ENCODE results near the gene RBM4.
"Not testable (repeated sequence)": the region's sequence is repeated elsewhere in the genome, so short reads cannot be mapped to it uniquely, and the experiment has no call there.

Gene RBM4

DNA sequence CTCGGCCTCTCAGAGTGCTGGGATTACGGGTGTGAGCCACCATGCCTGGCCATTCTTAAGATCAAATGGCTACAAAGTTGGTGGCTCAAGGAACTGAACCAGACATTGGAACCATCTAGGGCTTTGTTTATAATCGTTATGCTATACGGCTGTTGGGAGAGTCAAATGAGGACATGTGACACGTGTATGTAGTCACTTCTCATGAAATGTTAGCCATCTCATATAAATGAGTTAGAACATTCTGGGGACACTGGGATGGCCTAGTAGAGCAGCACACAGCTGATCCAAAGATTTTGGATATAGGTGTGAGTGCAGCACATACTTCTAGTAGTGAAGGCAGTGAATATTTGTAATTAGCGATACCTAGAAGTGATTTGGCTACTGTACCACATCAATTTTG lies 6.6 kb upstream of the RBM4 start:
- no peak for TF ChIP-seq CTCF (IDR thresholded peaks at IDR 0.05; ENCODE audit: low read depth, low read length)
- no peak overlapping the region for H3K4me3 ChIP-seq (ENCODE audit: low read depth, low read length)
- no peak for DNase-seq
- H3K36me3 ChIP-seq = peaks cover 85% of the 10 kb centered on the region
- no peak overlapping the region for H3K27ac ChIP-seq
- H3K27me3 ChIP-seq (ENCODE audit: insufficient read depth, low read depth, severe bottlenecking) = no peaks in the 10 kb centered on the region
- H3K9me3 ChIP-seq (ENCODE audit: severe bottlenecking) = no peaks in the 10 kb centered on the region

DNA sequence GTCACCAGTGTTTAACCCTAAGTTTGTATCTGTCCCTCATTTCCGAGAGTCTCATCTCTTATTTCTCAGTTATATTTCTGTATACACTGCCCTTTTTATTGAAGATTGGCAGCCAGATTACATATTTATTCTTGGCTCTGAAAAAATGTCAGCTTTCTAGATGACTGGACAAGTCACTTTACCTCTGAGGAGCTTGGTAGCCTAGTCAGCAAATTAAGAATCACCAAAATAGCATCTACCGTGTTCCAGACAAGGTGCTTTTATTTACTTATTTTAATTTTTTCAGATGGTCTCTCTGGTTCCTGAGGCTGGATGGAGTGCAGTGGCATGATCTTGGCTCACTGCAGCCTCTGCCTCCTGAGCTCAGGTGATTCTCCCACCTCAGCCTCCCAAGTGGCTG lies 5.6 kb upstream of the RBM4 start:
- no peak overlapping the region; the same call in 1 of the 2 replicates for H3K27ac ChIP-seq
- DNase-seq = no peak

DNA sequence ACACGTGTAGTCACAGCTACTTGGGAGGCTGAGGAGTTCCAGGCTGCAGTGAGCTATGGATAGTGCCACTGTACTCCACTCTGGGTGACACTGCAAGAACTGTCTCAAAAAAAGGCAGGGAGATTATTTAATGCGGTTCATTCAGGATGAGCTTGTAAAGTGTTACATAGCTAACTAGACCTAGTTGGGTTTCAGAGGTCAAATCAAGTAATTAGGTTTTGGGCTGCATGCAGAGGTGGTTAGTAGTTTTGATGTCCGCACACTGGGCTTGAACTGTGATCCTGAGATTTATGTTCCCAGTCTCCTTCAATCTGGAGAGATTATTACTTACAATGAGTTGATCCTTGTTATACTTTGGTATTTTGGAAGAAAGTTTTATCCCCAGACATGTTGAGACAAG lies 2.1 kb upstream of the RBM4 start:
- Histone ChIP-seq H3K27ac (peak overlapping the region; percentile 56), H3K9me3 (ENCODE audit: severe bottlenecking) (no peaks in the 10 kb centered on the region), H3K4me3 (ENCODE audit: low read depth, low read length) (no peak overlapping the region), H3K36me3 (peaks cover 82% of the 10 kb centered on the region), H3K27me3 (ENCODE audit: insufficient read depth, low read depth, severe bottlenecking) (no peaks in the 10 kb centered on the region)
- peak; percentile 57 for DNase-seq
- TF ChIP-seq CTCF (IDR thresholded peaks at IDR 0.05; ENCODE audit: low read depth, low read length) = no peak

More for the DNA sequence above, 5.6 kb upstream of the RBM4 start:
- Histone ChIP-seq H3K4me3 (ENCODE audit: low read depth, low read length) (no peak overlapping the region), H3K27me3 (ENCODE audit: insufficient read depth, low read depth, severe bottlenecking) (no peaks in the 10 kb centered on the region), H3K9me3 (ENCODE audit: severe bottlenecking) (no peaks in the 10 kb centered on the region), H3K36me3 (peaks cover 84% of the 10 kb centered on the region)
- no peak for TF ChIP-seq CTCF (IDR thresholded peaks at IDR 0.05; ENCODE audit: low read depth, low read length)

- no peaks in the 10 kb centered on the region for H3K9me3 ChIP-seq (ENCODE audit: severe bottlenecking)
- peak overlapping the region; percentile 95 for H3K27ac ChIP-seq
- H3K36me3 ChIP-seq = peaks cover 82% of the 10 kb centered on the region
- H3K27me3 ChIP-seq (ENCODE audit: insufficient read depth, low read depth, severe bottlenecking) = no peaks in the 10 kb centered on the region
- no peak for DNase-seq
- TF ChIP-seq CTCF (IDR thresholded peaks at IDR 0.05; ENCODE audit: low read depth, low read length) = no peak
- H3K4me3 ChIP-seq (ENCODE audit: low read depth, low read length) = peak overlapping the region; percentile 44
Measured at GRCh38 chr11:66637557-66638176, 836 bp upstream of the RBM4 start.

DNA sequence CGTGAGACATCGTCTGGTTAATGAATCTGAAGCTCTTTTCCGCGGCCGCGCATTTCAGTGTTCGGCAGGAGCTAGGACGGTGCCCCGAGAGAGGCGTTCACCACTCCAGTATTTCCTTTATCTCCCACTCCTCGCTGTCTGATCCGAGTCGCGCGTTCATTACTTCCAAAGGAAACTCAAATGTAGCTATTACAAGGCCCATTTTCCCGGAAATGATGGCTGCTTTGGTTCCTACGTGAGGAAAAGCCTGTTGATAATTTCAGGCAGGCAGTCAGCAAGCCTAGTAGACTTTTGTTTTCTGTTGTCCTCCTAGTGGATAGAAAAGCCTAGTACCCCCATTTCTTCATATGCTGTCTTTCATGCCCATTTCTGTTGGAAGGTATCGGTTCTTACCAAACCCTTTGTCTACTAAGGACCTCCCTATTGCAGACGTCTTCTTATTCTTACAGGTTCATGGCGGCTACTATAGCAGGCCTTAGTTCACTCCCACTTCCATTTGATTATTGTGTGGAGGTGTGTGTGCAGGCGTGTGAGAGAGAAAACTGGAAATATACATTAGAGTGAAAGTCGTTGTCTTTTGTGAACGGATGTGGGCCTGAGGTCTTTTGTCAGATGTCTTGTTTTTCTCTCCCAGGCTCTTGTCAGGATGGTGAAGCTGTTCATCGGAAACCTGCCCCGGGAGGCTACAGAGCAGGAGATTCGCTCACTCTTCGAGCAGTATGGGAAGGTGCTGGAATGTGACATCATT lies 737 bp downstream of the RBM4 start:
- Histone ChIP-seq H3K36me3 (peaks cover 82% of the 10 kb centered on the region), H3K27ac (peak overlapping the region; percentile 95), H3K27me3 (ENCODE audit: insufficient read depth, low read depth, severe bottlenecking) (no peaks in the 10 kb centered on the region), H3K9me3 (ENCODE audit: severe bottlenecking) (no peaks in the 10 kb centered on the region), H3K4me3 (ENCODE audit: low read depth, low read length) (peak overlapping the region; percentile 99)
- TF ChIP-seq CTCF (IDR thresholded peaks at IDR 0.05; ENCODE audit: low read depth, low read length) = no peak
- DNase-seq = no peak

DNA sequence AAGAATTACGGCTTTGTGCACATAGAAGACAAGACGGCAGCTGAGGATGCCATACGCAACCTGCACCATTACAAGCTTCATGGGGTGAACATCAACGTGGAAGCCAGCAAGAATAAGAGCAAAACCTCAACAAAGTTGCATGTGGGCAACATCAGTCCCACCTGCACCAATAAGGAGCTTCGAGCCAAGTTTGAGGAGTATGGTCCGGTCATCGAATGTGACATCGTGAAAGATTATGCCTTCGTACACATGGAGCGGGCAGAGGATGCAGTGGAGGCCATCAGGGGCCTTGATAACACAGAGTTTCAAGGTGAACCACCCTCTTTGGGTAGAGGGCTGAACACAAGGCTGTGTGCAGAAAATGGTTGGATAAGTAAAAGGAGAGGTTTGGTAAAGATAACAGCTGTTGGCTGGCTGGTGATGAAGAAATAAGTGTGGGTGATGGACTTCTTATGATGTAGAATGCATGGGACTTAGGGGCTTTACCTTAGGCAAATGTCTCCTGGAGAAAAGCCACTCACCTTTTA lies 1.4 kb downstream of the RBM4 start:
- not testable (repeated sequence) for DNase-seq; H3K27me3 ChIP-seq (ENCODE audit: insufficient read depth, low read depth, severe bottlenecking); H3K9me3 ChIP-seq (ENCODE audit: severe bottlenecking)
- H3K36me3 ChIP-seq = peaks cover 82% of the 10 kb centered on the region
- peak overlapping the region; percentile 99 for H3K4me3 ChIP-seq (ENCODE audit: low read depth, low read length)
- peak overlapping the region; percentile 95; the same call in 1 of the 2 replicates for H3K27ac ChIP-seq

Data from WERI-Rb-1 (cell line).